ENCODE measurements around the gene ZNF626. TPM values are rescaled to one million over a fixed set of nuclear protein-coding genes. Genes with fewer than 3 reads are reported as not detected.

Gene ZNF626
- total RNA-seq, result 6.2 and 10.9 TPM in 2 replicates

GRCh38 chr19:20661150-20661819 lies at the start of gene ZNF626:
ZNF626 (minus strand) TSS chr19:20661571; CDS start chr19:20661446, 125 bp downstream.

Other genes starting within 250 kb of the ZNF626 start
- gene ZNF737, start 95.8 kb downstream of the ZNF626 start, total RNA-seq, result 7.0 and 11.2 TPM in 2 replicates
- gene ZNF66, start 114.7 kb upstream of the ZNF626 start, total RNA-seq, result 1.1 and 2.1 TPM in 2 replicates

All from bronchial smooth muscle cell (primary cell).